CD4-positive, alpha-beta T cell treated with Interleukin-10 for 1 hour (primary cell): ENCODE measurements around the gene SKI.

Experiments used
- DNase-seq: peaks from one replicate; pipeline ENCODE4 v3.0.0-alpha.2; 2020

The SKI gene

GRCh38 chr1:2194898-2195673 lies 33.0 kb upstream of the SKI start:
- DNase-seq: peak; percentile 89

DNA sequence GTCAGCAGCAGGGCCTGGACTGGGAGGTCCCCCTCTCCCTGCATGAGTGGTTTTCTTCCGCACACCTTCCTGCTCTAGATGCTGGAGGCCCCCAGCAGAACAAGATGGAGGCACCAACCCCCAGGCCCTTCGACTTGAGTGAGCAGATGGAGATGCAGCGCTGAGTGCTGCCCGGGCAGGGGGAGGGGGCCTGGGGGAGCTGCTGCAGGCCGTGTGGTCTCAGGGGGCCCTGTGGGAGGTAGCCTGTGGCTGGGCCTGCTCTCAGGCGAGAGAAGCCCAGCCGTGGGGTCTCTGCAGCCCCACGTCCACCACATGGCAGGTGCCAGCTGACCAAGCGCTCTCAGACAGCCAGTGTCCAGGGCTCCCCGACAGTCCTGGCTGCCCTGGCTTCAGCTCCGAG lies 32.3 kb upstream of the SKI start:
- DNase-seq: no peak

DNA sequence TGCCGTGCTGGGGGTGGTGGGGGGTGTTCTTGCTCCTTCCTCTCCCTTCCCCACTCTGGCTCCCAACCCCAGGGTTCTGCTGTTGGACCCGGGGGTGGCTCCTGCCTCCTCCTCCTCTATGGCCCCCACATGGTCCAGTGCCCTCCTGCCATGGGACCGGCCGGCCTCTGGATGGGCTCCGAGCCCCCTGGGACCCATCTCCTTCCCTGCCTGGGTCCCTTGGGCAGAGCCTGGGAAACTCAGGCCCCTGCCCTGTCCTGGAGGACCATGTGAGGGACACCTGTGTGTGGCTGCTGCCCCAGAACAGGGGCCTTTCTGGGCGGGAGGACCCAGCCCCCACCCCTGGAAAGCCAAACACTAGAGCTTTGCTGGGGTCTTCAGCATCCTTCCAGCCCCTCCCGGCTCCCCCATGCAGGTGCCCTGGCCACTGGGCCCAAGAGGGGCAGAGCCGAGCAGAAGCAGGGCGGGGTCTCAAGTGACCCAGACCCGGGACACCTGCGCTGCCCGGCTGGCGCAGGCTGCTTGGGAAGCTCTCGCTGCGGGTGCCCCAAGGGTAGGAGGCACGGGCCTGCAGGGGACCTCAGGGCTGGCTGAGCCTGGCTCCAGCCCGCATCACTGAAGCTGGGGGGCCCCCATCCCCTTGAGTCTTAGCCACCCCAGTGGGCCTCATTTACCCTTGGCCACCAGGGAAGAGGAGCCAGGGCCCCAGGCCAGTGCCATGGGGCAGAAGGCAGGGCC lies 31.0 kb upstream of the SKI start:
- DNase-seq: no peak

- no peak for DNase-seq
Measured at GRCh38 chr1:2197707-2198165, 30.4 kb upstream of the SKI start.

DNA sequence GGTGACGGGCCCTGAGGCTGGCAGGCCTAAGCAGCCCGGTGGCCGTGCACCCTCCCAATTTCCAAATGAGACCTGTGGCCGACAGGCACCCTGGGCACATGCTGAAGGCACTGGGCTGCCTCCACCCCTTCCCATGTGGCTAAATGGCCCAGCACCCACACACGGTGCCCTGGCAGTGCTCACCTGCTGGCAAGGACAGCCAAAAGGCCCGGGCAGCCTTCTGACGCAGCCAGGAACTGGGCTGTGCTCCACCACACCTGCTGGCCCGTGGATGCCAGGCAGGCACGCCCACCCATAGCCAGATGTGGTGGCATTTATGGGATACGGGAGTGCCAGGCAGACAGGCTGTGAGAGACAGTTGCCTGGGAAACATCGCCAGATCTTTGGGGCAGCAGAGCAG lies 29.5 kb upstream of the SKI start:
- DNase-seq: peak; percentile 23

DNA sequence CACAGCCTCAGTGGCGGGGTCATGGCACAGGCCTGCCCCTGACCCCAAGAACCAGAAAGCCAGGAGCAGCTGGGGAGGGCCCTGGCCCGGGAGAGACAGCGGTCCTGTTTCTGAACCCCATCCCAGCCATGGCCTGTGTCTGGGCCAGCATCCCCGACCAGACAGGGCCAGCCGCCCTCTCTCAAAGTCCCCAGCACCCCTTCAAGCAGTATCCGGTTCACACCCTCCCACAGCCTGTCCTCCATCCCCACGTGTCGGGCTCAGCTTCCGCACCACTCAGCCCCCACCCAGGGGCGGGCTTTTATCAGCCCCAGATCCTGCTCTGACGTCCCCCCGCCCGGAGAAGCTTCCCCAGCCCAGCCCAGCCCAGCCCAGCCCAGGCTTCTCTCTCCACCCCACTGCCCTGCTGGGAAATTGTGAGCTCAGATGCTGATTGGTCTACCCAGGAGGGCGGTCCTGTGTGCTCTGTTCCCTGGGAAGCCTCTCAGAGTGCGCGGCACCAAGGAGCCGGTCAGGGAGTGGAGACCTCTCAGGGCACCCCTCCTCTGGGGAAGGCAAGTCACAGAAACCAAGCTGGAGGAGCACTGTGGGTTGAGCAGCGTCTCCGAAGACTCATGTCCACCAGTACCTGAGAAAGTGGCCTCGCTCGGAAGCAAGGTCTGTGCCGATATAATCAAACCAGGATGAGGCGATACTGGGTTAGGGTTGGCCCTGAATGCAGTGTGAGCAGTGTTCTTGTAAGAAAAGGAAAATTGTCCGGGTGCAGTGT lies 28.9 kb upstream of the SKI start:
- peak; percentile 92 for DNase-seq

DNA sequence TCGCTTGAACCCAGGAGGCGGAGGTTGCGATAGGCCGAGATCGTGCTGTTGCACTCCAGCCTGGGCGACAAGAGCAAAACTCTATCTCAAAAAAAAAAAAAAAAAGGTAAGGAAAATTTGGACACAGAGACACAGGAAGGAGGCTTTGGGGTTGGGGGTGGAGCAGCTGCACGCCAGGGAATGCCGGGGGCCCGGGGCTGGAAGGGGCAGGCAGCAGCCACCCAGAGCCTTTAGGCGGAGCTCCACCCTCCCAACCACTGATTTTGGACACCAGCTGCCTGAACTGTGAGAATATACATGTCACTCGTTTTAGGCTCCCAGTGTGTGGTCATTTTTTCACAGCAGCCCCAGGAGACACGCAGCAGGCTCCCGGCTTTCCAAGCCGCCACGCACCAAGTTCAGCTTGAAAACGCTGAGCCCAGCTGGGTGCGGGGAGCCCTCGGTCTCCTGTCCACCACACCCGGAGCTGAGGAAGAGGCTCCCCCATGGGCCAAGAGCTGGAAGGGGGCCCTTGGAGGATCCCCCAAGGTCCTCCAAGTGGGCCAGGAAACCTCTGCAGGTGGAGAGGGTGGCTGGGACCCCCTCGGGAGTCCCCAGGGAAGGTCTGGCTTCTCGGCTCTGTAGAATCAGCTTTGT lies 27.7 kb upstream of the SKI start:
- DNase-seq: no peak

GRCh38 chr1:2201062-2201461 lies 27.1 kb upstream of the SKI start:
- DNase-seq: no peak

- no peak for DNase-seq
Measured at GRCh38 chr1:2202008-2202575, 26.0 kb upstream of the SKI start.

DNA sequence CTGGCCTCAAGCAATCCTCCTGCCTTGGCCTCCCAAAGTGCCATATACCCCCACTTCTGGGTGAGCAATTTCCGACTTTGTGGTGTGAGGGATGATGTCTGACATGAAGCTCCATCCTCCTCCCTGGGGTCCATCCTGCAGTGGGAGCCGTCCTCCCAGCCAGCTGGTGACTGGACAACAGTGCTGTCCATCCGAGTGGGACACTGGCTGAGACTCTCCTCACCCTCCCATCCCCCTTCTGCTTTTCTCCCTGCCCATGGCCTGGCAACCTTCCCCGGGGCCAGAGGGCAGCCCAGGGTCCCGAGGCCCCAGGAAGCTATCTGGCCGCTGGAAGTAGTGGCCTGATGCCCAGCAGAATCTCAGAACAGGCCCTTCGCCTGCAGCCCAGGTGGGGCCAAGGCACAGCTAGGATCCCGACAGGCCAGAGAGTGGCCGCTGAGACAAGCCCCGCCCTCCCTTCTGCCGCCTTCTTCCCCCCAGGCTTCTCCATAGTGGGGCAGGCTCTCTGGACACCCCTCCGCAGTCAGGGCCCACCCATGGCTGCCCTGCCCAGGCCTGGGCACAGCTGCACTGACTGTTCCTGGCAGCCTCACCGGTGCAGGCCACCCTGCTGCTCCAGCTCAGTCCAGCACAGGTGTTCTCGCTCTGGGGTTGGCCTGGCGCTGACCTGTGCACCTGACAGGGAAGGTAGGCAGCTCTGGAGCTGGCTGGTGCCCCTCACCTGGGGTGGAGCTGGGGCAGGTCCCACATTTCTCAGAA lies 25.1 kb upstream of the SKI start:
- DNase-seq: no peak

DNA sequence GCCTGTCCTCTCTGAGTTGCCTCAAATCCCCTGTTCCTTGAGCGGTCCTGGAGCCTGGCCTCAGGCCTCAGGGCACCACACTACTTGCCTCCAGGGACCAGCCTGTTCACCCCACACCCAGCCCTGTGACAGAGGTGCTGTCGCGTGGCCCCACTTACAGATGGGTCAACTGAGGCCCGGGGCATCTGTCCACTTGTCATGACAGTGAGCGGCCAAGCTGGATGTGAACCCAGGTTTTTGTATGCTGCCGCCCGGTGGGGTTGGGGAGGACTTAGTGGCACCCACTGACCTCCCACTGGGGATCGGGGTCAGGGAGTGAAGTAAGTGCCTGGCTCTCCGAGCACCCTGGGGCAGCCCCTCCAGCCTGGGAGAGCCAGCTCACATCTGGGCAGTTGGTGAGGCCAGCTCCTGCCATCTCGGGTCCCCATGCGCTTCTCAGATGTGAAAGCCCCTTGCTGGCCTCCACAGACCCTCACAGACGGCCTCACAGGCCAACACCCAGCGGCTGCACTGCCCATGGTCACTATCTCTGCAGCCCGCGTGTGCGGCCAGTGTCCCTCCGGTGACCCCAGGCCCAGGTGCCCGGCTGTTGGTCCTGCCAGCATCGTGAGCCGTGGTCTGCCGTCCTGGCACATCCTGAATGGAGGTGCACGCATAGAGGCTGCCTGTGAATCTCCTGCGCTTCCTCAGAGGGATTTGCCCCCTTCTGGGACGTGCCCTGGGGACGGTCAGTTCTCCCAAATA lies 24.3 kb upstream of the SKI start:
- DNase-seq: no peak

- DNase-seq: peak; percentile 82
Measured at GRCh38 chr1:2204415-2205190, 23.5 kb upstream of the SKI start.

- peak; percentile 95 for DNase-seq
Measured at GRCh38 chr1:2205191-2205952, 22.7 kb upstream of the SKI start.

DNA sequence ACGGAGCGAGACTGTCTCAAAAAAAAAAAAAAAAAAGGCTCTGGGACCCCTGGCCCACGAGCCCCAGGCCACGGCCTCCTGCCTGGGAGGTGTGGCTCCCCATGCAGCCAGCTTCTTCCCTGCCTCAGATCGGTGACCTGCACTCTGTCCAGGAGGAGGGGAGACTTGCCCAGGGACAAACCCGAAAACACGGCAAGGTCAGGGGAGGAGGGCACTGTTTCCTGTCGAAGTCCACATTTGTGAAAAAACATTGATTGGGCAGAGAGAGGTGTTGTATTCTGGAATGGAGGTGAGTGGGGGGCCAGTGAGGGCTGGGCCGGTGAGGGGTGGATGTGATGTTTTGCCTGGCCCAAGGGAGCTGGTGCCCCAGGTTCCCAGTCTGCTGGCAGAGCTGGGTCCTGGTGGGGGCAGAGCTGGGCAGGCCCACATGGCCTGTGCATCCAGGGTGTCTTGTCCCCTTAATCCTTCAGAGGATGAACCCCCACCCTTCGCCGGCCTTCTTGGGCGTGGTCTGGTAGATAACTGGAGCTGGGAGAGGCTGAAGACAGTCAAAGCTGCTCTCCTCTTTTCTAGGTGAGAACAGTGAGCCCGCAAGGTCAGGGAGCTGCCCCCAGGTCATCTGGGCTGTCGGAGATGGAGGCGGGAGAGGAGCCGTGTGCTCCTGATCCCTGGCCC lies 21.2 kb upstream of the SKI start:
- DNase-seq: no peak

DNA sequence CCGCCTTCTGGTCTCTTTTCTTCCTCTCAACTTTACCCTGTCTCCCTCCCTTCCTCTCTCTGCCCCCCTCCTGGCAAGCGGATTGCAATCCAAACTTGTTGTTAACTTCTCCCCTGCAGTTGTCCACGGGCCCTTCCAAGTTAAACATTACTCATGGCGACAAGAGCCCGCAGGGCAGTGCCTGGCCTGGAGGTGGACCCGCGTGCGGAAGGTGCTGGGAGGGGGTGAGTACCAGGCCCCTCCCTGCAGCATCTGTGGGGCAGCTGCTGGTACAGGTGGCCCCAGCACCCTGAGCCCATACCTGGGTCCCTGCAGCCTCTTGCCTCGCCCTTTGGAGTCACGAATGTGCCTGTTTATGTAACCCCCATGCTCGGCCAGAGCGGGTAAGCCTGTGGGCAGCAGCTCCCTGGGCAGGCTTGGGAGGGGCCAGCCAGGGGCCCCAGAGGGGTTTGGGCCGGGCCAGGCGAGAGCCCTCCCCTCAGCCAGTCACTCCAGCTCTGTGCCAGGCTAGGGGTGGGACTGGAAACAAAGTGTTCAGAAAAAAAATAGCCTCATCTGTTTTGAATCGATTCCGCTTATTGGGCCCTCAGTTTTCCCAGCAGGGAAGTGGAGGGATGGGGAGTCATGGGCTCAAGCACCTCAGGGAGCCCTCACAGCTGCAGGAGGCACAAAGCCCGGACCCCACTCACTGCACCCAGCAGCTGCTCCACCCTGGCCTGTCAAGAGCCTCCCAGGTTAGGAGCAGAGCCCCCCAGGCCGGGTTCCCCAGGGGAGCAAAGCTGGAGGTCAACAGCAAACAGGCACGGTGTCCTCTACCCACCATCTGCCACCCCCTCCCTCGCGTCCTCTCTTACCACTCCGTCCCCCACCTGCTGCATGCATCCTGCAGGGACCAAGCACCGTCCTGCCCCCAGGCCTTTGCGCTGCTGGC lies 19.5 kb upstream of the SKI start:
- DNase-seq: no peak

GRCh38 chr1:2209400-2210083 lies 18.6 kb upstream of the SKI start:
- DNase-seq: no peak

- DNase-seq: no peak
Measured at GRCh38 chr1:2210084-2210653, 17.9 kb upstream of the SKI start.
